Epidermal melanocyte (primary cell): ENCODE results near the gene MLH1.
A peak's percentile ranks its signal among the peaks of the same experiment; 100 is the strongest.
"Not testable (repeated sequence)": the region's sequence is repeated elsewhere in the genome, so short reads cannot be mapped to it uniquely, and the experiment has no call there.

Experiments
- DNase-seq: peaks from one replicate; pipeline ENCODE4 v3.0.0; 2011; ENCODE audit warnings: low spot score; ENCODE audit not compliant: insufficient read length

MLH1 gene

DNA sequence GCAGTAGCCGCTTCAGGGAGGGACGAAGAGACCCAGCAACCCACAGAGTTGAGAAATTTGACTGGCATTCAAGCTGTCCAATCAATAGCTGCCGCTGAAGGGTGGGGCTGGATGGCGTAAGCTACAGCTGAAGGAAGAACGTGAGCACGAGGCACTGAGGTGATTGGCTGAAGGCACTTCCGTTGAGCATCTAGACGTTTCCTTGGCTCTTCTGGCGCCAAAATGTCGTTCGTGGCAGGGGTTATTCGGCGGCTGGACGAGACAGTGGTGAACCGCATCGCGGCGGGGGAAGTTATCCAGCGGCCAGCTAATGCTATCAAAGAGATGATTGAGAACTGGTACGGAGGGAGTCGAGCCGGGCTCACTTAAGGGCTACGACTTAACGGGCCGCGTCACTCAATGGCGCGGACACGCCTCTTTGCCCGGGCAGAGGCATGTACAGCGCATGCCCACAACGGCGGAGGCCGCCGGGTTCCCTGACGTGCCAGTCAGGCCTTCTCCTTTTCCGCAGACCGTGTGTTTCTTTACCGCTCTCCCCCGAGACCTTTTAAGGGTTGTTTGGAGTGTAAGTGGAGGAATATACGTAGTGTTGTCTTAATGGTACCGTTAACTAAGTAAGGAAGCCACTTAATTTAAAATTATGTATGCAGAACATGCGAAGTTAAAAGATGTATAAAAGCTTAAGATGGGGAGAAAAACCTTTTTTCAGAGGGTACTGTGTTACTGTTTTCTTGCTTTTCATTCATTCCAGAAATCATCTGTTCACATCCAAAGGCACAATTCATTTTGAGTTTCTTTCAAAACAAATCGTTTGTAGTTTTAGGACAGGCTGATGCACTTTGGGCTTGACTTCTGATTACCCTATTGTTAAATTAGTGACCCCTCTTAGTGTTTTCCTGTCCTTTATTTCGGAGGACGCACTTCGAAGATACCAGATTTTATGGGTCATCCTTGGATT lies at the start of gene MLH1:
Gene MLH1, plus strand, starts transcription at position 193 of the 958 bp plus-strand sequence. Its CDS starts 30 bp downstream, at position 223.
- DNase-seq: peak; percentile 83

DNA sequence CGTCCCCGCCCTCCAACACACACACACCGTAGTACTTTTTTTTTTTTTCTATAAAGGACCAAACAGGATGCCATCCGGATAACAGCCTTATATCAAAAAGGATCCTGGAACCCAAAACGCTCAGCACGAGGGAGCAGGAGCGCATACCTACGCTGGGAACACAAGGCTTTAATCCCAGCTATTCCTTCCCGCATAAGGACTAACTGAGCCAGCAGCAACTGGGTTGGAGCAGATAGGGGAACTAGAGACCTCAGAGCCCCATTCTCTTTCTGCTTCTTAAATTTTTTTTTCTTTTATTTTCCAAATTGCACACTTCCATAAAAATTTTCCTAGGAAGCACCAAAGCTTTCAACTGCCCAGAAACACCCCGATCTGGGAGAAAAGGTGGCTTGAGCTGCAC lies 49.7 kb upstream of the MLH1 start:
- DNase-seq: no peak

DNA sequence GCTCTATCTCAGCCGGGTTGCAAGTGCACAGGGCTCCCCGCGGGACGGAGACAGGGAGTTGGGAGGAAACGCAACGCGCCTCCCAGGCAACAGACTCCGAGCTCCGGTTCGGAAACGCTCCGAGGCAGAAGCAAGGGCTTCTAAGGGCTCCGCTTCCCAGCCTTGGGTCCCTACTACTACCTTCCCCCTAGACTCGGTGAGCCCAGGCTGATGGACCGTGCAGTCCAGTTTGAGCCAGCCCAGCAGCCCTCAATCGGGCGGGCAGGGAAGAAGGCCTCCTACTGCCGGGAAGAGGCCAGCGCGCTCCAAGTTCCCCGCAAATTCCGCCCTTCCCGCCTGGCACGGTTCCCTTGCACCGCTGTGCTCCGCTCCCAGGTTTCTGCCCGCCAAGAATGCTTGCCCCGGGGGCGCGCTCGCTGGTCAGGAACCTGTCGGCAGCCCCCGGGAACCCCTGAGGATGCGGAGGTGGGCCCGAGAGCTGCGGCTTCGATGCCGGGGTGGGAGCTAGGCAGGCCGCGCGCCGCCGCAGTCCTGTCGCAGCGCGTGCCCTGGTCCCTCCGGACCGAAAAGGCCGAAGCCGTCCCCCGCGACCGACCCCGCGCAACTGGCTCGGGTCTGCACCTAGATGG lies 49.2 kb upstream of the MLH1 start:
- peak; percentile 55 for DNase-seq

DNA sequence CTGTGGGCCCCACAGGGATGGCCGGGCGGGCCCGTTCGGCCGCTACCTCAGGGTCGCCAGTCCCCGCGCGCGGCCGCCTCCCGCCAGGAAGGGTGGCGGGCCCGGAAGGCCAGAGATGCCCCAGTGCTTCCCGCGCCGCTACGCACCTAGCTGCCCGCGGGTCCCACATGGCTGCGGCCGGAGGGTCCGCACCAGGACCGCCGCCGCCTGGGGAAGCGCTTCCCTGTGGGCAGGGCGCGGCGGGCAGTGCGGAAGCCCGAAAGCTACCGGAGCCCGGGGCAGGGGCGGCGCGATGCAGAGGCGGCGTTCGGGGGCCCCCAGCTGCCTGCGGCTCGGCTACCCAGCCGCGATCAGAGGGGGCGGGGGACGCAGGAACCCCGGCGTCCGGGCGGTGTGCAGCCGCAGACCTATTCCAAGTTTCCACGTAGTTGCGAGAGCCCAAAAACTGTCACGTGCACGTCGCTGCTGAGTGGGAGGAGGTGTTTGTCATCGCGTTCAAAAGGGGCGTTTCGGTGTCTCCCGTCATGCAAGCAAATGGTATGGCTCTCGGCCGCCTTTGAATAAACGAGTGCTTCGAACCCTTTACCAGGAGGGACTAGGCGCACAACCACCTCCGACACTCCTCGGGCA lies 48.6 kb upstream of the MLH1 start, which contains the start of gene TRANK1:
Gene TRANK1, minus strand, starts transcription at position 414 of the 630 bp plus-strand sequence. Its CDS starts 245 bp downstream, at position 169.
- no peak for DNase-seq

DNA sequence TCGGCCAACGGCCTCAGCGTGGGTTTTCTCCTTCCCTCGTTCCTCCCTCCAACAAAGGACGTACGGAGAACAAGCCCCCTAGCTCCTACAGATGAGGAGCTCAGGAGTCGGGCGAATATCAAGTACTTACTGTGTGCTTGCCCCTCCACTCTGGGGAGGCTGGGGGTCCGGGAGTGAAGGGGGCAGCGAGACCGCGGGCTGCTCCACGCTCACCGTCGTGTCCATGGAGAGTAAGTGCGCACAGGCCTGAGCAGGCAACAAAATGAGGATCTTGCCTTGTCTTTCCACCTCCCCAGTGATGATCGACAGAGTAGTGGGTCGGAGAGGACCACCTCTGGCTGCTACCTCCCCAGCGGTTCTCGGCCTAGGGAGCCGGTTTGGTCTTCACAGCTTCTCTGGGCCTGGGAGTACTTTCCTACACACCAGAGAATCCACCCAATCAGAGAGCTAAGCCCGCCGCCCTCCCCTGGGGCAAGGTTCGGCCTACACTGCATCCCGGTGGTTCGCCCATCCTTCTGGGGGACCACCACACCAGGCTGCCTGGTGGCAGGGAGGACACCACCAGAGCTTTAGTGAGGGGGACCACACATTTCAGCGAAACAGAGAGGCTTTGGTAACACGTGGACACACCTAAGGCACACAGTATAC lies 47.9 kb upstream of the MLH1 start:
- no peak for DNase-seq

DNA sequence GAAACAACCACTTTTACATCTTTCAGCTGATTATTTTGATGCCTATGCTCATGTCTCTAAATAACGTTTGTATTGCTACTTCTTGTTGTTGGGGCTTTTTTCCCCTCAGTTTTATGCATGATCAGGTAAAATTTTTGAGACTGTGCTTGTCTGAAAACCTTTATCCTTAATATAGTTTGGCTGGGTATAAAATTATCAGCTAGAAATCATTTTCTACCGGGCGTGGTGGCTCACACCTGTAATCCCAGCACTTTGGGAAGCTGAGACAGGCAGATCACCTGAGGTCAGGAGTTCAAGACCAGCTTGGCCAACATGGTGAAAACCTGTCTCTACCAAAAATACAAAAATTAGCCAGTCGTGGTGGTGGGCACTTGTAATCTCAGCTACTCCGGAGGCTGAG lies 45.5 kb upstream of the MLH1 start:
- not testable (repeated sequence) for DNase-seq

DNA sequence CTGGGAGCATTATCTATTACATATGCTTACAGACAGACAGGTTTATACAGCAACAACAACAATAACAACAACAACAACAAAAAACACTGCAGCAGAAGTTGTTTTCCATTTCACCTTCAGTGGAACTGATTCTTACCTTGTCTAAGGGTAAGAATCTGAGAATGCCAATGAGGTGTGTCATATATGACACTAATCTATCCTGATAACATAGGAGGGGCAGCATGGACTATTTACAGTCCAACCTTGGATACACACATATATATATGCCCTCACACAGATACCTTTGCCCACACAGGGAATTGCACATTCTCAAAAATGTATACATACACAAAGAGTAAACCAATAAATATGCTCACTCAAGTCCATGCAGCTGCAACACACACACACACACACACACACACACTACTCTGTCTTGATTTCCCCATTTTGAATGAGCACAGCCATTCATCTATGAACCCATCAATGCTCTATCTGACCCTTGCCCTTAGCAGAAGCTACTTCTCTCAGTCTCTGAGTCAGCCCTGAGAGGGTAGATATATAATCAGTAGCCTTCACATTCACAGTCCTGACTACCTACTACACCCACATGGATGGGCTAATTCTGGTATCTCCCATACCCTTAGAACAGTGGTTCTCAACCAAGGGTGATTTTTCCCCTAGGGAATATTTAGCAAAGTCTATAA lies 38.7 kb upstream of the MLH1 start:
- no peak for DNase-seq

DNA sequence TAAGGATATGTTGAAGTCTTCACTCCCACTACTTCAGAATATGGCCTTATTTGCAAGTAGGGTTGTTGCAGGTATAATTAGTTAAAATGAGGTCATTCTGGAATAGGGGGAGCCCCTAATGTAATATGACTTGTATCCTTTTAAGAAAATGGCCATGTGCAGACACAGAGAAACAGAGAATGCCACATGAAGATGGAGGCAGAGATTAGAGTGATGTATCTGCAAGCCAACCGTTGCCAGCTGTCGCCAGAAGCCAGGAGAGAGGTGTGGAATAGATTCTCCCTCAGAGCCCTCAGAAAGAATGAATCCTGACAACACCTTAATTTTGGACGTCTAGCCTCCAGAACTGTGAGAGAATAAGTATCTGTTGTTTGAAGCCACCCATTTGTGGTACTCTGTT lies 37.2 kb upstream of the MLH1 start:
- no peak for DNase-seq

DNA sequence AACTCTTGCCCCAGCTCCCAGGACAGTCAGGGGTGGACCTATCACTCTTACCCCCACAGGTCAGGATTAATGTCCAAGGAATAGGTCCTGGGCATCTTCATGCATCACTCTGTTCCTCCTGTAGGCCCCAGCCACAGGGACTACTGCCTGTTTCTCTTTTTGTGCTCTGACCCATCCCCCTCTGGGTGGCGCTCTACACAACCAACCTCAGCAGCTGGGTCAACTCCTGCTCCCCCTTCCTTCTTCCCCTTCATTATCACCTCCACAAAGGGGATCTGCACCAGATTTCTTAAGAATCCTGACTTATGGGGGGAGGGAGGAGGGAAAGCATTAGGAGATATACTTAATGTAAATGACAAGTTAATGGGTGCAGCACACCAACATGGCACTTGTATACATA lies 36.3 kb upstream of the MLH1 start:
- DNase-seq: no peak

DNA sequence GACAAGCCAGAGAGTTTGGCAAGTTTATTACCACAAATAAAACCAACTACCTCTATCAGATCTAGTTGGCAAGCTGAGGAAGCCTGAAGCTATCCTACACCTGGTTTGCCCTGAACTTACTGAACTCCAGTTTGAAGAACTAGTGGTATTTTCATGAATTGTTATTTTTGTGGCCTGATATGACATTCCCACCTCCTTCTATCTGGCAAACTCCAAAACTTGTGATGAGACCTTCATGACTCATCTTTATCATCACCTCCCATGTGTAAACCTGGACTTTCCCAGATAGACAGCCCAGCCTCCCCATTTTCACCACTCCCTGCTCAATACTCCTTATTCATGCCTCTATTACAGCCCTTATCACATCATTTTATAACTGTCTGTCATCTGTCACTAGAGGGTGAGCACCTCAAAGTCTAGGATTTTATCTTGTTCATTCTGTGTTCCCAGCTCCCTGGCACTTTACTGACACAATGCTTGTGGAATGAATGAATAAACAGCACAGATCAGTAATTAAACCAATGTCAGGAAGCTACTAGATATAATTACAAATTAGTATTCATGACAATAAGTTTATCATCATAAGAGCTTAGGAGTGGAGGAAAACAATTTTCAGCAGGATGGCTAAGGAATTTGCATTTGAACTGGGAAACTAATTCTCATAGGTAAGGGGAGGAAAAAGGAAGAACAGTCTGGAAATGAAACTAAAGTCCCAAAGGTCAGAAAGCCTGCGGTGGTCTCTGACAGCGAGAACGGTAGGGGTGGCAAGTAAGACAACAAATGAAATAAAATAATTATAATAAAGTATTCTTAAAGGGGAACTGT lies 35.2 kb upstream of the MLH1 start:
- no peak for DNase-seq

DNA sequence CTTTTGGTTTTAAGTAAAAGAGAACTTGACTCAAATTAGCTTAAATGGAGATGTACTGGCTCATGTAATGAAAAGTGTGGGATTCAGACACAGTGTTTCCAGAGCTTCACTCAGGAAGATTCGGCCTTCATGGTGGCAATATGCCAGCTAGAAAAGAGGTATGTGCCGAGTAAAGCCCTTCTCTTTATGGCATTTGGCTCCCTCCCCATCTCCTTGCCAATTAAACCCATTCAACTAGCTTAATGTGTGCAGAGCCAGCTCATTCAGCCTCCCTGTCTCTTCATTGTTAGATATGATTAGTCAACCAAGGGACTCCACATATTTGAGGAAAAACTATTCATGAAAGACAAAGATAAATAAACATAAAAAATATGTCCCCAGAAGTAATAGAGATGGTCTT lies 33.5 kb upstream of the MLH1 start:
- no peak for DNase-seq

DNA sequence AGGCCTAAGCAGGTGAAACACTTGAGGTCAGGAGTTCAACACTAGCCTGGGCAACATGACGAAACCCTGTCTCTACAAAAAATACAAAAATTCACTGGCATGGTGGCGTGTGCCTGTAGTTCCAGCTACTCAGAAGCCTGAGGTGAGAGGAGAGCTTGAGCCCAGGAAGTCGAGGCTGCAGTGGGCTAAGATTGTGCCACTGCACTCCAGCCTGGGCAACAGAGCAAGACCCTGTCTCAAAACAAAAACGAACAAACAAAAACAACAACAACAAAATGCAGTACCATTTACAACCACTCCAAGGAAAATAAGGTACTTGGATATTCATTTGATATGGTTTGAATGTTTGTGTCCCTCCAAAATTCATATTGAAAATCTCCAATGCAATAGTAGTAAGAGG lies 32.8 kb upstream of the MLH1 start:
- no peak for DNase-seq

DNA sequence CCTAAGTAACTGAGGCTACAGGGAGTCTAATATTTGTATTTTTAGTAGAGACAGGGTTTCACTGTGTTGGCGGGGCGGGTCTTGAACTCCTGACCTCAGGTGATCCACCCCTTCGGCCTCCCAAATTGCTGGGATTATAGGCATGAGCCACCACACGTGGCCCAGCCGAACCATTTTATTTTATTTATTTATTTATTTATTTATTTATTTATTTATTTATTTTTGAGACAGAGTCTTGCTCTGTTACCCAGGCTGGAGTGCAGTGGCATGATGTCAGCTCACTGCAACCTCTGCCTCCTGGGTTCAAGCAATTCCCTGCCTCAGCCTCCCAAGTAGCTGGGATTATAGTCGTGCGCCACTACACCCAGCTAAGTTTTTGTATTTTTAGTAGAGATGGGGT lies 30.3 kb upstream of the MLH1 start:
- DNase-seq: not testable (repeated sequence)

DNA sequence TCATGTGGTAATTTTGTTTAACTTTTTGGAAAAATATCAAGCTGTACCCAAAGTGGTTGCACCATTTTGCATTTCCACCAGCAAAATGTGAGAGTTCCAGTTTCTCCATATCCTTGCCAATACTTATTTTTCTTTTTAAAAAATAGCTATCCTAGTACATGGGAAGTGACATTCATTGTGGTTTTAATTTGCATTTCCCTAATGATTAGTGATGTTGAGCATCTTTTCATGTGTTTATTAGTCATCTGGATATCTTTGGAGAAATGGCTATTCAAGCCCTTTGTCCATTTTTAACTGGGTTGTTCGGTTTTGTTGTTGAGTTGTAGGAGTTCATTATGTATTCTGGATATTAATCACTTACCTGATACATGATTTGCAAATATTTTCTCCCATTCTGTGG lies 29.0 kb upstream of the MLH1 start:
- DNase-seq: no peak

DNA sequence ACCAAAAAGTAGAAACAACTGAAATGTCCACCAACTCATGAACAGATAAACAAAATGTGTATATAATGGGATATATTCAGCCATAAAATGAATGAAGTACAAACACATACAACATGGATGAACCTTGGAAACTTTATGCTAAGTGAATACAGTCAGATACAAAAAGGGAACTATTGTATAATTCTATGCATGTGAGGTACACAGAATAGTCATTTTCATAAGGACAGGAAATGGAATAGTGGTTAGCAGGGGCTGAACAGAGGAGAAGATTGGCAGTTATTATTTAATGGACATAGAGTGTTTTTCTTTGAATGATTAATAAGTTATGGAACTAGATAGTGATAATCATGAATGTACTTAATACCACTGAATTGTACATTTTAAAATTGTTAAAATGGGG lies 28.5 kb upstream of the MLH1 start:
- no peak for DNase-seq

DNA sequence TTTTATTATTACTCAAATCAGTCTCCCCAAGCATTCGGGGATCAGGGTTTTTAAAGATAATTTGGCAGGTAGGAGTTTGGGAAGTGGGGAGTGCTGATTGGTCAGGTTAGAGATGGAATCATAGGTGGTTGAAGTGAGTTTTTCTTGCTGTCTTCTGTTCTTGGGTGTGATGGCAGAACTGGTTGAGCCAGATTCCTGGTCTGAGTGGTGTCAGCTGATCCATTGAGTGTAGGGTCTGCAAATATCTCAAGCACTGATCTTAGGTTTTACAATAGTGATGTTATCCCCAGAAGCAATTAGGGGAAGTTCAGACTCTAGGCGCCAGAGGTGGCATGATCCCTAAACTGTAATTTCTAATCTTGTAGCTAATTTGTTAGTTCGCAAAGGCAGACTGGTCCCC lies 27.9 kb upstream of the MLH1 start:
- no peak for DNase-seq

DNA sequence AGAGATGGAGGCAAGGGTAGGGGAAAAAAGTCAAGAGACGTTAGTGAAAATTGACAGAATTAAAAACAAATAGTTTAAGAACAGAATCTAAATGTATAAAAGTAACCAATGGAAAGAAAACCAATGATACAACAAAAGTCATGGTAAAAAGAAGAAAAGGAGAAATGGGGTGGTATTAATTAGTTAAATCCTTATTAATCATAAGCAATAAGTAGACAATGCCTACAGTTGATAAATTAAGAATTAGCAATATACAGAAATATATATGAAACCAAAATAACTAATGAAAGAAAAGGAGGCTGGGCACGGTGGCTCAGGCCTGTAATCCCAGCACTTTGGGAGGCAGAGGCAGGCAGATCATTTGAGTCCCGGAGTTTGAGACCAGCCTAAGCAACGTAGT lies 24.2 kb upstream of the MLH1 start:
- DNase-seq: no peak

DNA sequence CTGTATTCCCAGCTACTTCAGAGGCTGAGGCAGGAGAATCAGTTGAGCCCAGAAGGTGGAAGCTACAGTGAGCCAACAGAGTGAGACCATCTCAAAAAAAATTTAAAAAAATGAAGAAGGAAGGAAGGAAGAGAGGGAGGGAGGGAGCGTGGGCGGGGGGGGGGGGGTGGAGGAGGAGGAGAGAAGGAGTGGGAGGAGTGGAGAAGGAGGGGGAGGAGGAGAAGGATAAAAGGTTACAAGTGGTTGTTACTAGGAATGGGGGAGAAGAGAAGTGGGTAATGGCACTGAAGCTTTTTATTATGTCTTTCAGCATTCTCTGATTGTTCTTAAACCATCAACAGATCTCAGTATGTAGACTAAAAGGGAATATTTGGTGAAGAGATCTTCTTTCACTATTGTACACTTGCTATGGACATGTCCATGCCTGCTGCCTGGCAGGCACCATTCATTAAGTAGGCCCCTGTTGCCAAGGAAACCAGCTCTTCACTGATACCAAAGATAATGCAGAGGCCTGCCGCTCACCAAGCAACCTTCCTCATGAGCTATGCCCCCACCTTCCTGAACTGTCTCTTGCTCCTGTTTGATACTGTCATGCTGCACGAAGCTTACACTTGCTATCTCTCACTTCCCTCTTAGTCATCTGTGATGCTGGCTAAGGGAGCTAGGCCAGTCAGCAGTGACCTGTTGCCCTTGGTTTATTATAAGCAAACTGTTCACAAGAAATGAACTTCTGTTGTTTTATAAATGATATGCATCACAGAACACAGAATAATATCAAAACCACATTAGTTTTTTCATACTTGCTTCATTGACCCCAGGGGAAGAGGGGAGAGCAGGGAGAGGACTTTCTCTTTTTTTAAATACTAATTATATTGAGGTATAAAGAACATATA lies 23.5 kb upstream of the MLH1 start:
- DNase-seq: no peak

DNA sequence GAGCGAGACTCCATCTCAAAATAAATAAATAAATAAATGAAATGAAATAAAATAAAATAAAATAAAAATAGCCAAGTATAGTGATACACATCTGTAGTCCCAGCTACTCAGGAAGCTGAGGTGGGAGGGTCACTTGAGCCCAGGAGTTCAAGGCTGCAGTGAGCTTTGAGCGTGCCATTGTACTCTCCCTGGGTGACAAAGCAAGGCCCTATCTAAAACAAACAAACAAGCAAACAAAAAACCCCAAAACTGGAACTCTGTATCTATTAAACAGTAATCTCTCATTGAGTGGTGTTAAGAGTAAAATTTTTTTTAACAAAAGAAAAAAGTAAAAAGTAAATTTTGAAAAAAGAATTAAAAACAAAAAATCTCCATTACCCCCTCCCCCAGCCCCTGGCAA lies 21.2 kb upstream of the MLH1 start:
- DNase-seq: no peak
